Cerebellar cortex (tissue), 1 donor: Measurements from ENCODE around the gene SAFB.

Experiments used
- DNase-seq: peaks from one replicate; pipeline ENCODE4 v3.0.0-alpha.2; 2015; ENCODE audit warnings: low spot score

The SAFB gene

DNA sequence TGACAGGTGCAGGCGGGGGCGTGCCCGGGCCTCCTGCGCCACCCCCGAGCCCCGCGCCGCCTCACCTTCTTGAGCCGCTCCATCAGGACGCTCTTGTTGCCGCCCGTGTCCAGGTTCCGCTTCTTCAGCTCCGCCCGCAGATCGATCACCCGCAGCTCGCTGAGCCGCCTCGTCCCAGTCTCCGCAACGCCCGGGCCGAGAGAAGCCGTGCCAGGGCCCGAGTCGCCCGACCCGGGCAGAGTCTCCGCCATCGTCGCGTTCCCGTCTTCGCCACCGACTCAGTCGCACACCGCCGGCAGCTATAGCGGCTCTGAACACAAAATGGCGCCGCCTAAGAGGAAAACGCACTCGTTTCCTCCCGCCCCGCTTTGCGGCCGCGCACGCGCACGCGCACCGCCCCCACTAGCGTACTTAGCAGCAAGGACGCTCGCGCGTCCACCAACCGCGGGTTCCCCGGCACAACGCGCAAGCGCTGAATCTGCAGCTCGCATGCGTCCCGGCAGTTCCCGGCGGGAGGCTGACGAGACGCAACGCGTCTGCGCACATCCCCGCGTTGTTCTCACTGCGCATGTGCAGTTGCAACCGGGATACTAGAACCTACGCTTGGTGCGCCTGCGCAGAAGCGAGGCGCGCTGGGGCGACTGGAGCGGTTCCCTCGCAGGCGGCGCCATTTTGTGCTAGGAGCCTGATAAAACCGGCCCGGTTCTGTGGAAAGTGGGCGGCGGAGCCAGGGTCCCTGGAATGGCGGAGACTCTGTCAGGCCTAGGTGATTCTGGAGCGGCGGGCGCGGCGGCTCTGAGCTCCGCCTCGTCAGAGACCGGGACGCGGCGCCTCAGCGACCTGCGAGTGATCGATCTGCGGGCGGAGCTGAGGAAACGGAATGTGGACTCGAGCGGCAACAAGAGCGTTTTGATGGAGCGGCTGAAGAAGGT, at the start of gene SAFB, which contains the start of gene SAFB2:
SAFB (plus strand) TSS at position 619 of the 932 bp plus-strand sequence; CDS start at position 742, 123 bp downstream.
SAFB2 (minus strand) TSS at position 312 of the 932 bp plus-strand sequence; CDS start at position 251, 61 bp downstream.
- DNase-seq = peak; percentile 97

DNA sequence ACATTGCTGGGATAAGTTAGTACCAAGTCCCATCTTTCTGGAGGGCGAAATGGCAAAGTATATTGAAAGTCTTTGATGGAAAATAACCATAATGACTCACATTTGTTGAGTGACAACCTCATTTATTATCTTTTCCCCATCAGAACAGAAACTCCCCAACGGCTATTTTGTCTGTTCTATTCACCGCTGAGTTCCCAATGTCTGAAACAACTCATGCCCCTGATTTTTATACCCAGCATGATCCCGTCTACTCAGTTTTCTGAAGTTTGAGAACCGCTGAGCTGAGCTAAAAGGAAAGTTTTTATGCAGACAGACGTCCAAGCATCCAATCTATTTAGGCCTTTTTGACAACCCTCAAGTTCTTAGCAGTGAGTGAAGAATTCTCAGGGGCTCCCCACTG, 47.3 kb upstream of the SAFB start:
- no peak for DNase-seq

DNA sequence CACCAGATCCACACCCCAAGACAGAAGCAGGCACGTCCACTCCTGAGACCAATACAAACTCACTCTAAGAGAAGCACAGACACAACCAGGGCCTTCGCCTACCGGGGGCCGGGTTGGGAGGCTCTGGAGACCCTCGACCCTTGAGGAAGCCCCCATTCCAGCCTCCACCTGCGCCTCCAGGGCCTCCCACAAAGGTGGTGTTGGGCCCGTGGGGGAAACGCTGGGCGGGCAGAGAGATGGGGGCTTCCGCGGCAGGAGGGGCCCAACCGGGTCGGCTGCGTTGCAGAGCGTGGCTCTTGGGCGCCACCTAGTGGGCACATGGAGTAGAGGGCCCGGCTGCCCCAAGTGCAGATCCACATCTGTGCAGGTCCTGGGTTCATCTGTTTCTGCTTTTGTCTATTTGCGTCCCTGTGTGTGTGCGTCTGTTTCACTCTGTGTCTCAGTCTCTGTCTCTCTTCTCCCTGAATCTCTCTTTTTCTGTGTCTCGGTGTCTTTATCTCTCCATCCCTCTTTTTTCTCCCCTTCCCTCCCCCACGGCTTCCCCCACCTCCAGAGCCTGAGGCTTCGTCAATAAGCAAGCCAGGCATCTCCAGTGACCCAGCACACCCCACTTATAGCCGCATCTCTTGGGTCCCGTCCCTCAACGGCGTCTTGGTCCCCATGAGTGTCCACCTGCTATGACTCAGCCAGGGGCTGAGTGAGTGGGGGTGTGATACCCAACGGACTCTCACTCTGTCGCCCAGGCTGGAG, 44.6 kb upstream of the SAFB start:
- peak; percentile 52 for DNase-seq

DNA sequence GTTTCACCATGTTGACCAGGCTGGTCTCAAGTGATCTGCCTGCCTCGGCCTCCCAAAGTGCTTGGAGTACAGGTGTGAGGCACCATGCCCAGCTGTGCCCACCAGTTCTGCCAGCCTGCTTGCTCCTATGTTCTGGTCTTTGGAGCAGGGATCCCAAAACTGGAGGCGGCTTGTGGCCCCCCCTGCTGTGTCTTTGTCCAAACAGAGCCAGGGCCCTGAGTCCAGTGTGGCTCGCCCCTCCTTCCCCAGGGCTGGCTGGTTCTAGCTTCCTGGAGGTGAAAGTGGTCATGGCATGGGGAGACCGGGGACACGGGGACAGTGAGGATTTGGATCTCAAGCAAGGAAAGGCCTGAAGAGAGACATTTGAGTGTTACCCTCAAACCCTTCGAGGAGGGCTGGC, 43.6 kb upstream of the SAFB start:
- DNase-seq = no peak

DNA sequence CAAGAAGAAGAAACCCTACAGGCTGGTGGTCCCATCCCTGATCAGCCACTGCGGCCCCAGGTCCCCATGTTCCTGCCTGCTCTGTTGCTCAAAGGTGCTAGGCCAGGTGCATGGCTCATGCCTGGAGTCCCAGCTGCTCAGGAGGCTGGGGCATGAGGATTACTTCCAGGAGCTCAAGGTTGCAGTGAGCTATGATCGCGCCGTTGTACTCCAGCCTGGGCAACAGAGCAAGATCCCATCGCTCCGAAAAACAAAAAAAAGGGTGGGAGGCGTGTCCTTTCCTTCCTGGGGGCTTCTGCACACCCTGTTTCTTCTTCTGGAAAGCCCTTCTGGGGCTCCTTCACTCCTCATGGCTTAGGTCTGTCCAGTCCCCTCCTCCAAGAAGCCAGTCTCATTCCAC, 43.2 kb upstream of the SAFB start:
- DNase-seq = no peak

DNA sequence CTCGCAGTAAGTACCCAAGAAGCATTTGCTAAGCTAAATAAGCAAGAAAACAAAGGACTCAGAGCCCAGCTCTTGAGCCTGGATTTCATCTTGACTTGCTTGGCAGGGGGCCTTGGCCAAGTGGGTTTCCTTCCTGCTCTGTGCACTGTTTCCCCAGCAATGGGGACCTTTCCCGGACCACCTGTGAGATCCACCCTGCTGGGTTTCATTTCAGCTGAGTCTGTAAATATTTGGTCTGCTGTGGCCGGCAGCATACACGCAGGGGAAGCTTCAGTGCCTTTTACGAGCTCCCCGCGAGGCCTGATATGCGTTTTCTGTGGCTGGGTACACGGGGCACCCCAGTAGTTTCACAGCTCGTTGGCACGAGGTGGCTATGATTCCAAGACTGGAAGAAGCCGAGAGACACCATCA, 42.7 kb upstream of the SAFB start:
- DNase-seq = no peak

DNA sequence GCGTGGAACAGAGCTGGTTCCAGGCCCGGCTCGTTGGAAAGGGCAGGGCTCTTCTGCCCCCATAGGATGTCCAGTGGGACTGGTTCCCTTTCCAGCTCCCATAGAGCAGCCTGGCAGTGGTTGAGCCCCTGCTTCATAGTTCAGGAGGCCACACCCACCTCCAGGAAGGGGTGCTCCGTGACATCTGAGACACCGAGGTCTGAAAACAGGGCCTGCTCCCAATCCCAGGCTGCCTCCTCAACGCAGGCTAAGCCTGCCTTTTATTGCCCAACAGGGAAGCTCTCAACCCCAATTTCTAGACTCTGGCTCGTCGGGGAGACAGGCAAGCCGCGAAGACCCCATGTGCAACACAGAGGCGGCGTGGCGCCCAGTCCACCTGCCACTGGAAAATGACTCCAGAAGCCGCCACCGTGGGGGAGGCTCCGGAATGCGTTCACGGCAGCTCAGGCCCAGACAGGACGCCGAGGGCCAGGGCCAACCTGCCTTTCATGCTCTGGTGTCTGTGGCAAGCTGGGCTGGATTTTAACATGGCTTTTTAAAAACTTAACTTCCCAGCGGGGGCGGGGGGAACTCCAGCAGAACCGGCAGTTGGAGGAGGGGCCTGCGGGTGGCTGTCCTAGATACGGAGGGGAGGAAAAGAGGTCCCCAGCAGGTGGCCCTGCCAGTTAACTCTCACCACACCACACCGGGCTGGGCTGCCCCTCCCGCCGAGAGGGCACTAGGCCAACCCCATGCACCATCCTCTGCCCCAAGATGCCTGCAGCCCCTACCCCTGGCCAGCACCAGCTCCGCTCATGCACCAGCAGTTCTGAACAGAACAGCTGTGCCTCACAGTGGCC, 37.2 kb upstream of the SAFB start:
- peak; percentile 52 for DNase-seq

DNA sequence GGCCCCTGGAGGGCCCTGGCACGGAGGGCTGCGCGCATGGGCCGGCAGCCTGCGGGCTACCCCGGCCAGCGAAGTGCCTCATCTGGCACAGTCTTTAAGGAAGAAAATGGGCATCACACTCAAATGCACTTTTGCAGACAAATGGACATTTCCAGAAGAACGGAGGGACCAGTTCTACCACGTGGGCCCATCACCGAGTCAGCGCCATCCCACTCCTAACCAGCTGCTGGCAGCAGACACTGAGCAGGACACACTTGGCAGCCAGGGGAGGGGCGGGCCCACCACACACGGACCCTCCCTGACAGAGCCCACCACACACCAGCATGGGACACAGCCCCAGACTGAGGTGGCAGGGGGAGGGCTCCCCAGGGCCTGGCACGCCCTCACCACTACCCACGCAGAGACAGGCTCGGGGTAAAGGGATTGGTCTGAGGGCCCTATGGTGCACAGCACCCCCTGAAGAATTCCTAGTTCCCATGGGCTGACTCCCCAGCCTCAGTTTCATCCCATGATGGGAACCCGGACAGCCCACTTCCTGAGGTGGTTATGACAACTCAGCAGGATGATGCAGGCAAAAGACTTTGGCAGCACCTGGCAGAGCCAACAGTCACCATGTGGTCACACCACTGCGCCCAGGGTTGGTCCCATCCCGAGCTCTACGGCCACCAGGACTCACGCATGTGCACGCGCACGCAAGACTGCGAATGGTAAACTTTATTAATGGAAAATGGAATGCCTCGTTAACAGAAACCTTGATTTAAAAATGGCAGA, 36.4 kb upstream of the SAFB start:
- peak; percentile 10 for DNase-seq

DNA sequence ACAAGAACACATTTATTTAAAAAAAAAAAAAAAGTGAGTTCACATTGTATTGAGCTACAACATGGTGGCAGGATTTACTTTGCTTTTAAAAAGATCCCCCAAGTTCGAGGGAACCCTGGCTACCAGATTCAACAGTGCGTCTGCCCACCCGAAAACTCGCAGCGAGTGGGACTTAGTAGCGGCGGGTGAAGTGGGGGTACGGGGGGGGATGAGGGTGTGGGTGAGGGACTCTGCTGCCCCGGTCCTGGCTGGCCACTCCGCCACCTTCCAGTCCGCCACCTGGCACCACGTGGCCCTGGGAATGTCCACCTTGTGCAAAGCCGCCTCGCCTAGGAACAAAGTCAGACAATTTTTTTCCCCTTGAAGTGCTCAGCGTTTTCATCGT, 35.8 kb upstream of the SAFB start:
- no peak for DNase-seq

DNA sequence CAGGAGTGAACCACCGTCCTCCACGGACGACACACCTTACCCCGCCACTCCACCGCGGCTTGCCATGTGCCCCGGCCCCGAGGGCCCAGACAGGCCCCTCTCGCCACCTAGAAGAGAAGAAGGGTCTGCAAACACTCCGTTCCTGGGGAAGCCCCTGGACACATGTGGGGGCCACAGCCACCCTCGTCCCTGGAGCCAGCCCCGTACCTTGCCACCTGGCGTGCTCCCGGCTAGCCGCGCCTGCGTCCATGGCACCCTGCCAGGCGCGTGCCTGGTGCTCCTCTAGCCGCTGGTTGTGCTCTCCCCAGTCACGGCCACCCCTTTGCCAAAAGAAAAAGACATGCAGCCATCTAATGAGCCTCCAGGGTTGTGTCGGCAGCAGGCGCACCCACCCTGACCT, 35.2 kb upstream of the SAFB start:
- no peak for DNase-seq

DNA sequence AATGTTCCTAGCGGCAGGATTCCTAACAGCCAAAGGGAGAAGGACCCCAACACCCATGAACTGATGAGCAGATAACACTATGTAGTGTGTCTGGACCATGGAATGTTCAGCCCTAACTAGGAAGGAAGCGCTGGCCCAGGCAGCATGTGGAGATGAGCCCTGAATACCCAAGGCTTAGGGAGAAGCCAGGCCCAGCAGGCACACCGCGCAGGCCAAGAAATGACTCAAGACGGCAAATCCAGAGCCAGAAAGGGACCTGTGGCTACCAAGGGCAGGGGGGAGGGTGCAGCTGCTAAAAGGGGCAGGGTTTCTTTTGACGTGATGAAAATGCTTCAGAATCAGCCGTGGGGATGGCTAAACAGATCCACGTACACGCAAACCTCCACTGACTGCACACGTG, 34.4 kb upstream of the SAFB start:
- DNase-seq = peak; percentile 49

DNA sequence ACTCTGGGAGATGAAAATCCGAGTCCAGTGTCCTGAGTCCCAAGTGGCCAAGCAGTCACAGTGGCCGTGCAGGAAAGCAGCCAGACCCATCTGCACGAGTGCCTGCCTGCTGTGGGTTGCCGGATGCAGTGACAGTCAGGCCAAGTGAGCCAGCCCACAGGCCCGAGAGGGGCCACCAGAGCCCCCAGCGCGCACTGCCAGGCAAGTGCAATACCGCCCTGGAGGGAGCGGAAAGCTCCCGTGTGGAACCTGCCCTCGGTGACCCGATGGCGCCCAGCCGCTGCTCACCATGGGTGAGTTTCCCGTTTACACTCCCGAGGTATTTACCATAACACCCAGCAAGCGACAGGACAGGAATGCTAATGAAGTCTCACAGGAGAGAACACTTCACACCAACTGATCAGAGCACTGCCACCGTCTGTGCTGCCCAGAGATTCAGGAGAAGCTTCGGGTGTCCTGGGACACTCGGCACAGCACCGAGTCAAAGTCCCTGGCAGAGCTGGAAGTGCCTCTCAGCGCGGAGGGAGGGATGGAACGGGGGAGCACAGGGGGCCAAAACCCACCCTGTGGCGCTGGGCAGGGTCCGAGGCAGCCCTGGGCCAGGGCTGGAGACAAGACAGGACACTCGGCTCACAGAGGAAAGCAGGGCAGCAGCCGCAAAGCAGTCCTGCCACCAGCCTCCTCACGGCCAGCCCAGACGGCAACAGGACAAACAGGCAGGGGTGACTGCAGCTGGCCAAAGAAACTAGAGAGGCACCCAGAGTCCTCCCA, 33.8 kb upstream of the SAFB start:
- DNase-seq = no peak

DNA sequence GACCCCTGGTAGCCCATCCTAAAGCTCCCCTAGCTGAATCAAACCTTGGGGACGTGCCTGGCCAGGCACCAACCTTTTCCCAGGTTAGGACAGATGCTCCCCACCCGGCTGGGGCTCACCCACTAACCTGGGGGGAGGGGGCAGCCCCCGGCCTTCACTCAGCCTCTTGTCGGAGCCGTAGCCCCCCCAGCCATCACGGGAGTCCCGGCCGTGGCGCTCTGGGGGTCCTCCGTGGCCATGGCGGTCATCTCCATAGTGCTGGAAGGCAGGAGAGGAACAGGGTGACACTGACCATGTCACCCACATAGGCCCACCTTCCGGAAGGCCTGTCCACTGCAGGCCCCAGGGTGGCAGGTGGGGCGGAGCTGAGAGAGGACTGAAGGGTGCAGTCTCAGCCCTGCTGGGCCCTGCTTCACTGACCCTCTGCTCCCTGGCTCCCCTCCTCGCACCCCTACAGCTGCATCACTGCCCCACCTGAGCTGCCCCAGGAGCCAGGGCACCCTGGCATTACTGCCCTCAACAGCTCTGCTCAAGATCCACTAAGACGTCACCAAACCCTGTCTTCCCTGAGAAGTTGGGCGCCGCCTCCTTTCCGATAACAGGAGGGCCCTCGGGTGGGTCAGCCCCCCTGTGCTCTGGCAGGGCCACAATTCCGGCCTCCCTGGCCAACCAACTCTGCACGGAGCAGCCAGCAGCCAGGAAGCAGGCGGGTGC, 32.6 kb upstream of the SAFB start:
- no peak for DNase-seq

DNA sequence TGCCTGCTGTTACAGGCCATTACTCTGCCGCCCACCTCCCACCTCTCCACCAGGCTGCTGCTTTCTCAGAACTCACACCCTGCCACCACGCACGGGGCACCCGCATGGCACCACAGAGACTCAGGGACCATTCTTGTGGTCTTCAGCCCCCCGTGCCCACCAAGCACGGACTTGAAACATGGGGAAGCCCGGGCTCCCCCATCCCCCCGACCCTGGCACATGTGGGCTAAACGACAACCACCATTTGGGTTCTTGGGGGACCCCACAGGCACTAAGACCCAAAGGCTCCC, 32.1 kb upstream of the SAFB start:
- DNase-seq = no peak

DNA sequence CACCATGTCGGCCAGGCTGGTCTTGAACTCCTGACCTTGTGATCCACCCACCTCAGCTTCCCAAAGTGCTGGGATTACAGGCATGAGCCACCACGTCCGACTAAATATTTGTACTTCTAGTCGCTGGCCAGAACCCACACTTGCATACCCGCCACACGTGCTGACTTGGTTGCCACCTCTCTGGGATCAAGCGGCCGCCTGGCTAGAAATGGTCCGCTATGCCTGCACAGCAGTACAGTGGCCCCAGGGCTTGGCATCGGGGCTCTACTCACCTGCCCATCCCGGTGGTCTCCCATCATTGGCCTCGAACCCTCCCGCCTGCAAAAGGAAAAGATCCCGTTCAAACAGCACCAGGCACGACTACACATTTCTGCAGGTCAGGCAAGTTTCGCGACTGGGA, 31.4 kb upstream of the SAFB start:
- DNase-seq = no peak

DNA sequence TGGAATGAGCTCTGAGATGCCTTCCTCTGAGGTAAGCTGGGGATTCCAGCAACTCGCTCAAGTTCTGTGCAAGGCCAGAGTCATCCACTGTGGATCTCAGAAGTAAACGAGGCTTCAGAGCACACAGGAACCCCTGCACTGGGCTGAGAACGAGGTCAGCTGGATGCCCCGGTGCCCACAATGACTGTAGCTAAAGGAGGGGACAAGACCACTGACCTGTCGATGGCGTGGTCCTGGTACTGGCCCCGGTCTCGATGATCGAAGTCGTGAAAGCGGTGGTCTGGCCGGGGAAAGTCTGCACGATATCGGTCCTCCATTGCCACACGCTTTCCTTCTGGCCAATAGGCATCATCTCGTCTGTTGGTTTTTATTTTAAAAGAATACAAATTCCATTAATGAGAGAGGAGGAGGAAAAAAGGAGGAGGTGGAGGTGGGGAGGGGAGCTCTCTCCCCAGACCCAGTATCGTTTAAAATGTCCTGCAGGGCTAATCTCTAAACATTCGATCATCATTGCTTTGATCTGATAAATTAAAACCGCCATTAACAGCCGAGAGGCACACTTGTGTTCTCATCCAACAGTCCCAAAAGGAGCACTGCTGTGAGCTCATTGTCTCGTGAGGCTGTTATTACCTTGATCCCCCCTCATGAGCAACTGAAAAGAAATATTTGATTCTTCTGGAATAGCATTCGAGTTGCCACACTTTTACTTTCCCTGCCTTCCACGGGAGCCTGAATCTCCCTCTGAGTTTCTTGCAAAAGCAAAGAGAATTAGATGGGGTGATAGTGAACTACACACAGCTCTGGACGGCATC, 30.1 kb upstream of the SAFB start:
- no peak for DNase-seq

DNA sequence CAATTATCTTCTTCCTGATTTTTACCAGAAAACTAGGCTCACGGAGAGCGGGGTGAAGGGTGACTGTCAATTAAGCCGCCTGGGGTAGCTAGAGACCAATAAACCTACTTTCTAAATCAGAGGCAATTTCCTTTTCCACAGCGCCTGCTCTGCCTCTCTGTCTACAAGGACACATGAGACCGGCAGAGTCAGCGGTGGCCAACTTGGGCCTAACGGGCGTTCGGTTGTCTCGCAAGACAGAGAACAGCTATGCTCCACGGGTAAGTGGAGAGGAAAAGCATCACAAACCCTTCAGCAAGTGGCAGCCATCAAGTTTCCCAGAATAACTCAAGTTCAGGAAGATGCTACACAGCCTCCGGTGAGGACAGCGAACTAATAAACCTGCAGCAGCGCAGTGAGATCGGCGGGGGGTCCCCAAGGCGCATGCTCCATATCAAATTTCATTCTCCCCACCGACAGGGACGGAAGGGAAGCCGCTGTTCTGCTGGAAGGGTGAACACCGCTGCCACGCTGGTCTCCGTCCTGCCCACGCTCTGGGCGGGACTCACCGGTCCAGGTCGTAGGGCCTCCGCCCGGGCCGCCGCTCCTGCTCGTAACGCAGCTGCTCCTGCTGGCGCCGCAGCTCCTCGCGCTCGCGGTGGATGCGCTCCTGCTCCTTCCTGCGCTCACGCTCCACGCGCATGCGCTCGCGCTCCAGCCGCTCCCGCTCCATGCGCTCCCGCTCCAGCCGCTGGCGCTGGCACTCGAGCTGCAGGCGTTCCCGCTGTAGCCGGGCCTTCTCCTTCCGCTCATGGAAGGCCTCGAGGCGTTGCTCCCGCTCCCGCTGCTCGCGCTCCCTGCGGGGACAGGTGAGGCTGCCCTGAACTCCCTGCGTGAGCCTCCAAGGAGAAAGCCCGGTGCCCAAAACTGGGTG, 29.3 kb upstream of the SAFB start:
- no peak for DNase-seq

DNA sequence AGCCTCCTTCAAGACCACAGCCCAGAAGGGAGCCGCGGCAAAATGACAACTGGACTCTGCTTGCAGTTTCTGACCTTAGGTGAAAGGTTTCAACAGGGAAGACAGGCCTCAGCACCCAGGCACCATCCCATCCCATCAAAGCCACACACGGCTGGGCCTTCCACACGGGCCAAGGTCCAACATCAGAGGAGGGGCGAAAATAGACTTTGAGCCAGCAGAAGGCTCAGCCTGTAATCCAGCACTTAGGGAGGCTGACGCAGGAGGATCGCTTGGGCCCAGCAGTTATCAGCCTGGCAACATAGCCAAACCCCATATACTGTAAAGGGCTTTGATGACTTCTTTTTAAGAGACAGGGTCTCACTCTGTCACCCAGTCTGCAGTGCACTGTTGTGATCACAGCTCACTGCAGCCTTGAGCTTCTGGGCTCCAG, 28.3 kb upstream of the SAFB start:
- no peak for DNase-seq
